Epithelial cell of esophagus (primary cell): ENCODE results near the gene ZC2HC1B.

Experiments
- DNase-seq: peaks from one replicate; pipeline ENCODE4 v3.0.0; 2010; ENCODE audit warnings: low read depth
- H3K4me3 ChIP-seq: 2 replicates; pipeline ENCODE4 v1.5.1; 2011; ENCODE audit warnings: mild to moderate bottlenecking, low read length, control low read depth
- CTCF ChIP-seq: IDR thresholded peaks from 2 replicates; pipeline ENCODE4 v1.5.1; 2011; ENCODE audit warnings: low read depth, mild to moderate bottlenecking, low read length, control low read depth, inconsistent platforms; ENCODE audit not compliant: insufficient read depth; ENCODE audit errors: missing control alignments

The ZC2HC1B gene

GRCh38 chr6:143936347-143936746, 72.1 kb downstream of the ZC2HC1B start:
- no peak for DNase-seq
- TF ChIP-seq CTCF = no peak
- H3K4me3 ChIP-seq = no peak overlapping the region

GRCh38 chr6:143936778-143937667, 72.7 kb downstream of the ZC2HC1B start:
- TF ChIP-seq CTCF = no peak
- no peak for DNase-seq
- no peak overlapping the region for H3K4me3 ChIP-seq

GRCh38 chr6:143937668-143937970, 73.3 kb downstream of the ZC2HC1B start:
- no peak for TF ChIP-seq CTCF
- DNase-seq = no peak
- no peak overlapping the region for H3K4me3 ChIP-seq

GRCh38 chr6:143939364-143939763, 75.1 kb downstream of the ZC2HC1B start:
- H3K4me3 ChIP-seq = no peak overlapping the region
- no peak for DNase-seq
- TF ChIP-seq CTCF = no peak

- peak; percentile 92 for TF ChIP-seq CTCF
- DNase-seq = peak; percentile 75
- no peak overlapping the region for H3K4me3 ChIP-seq
These were observed 75.8 kb downstream of the ZC2HC1B start for GRCh38 chr6:143940011-143940597.

GRCh38 chr6:143941852-143942627, 77.8 kb downstream of the ZC2HC1B start:
- peak; percentile 57 for DNase-seq
- TF ChIP-seq CTCF = peak; percentile 57

More at GRCh38 chr6:143941852-143942627, 77.8 kb downstream of the ZC2HC1B start:
- no peak overlapping the region for H3K4me3 ChIP-seq
